A549 treated with DMSO at 1 μM for 4 hours (cell line): Measurements from ENCODE around the gene TAS2R38. TPM values are rescaled to one million over a fixed set of nuclear protein-coding genes. Genes with fewer than 3 reads are reported as not detected.

Source experiments
- total RNA-seq: library from RNA; stranded (reverse); fragments of 200-300 nt; extraction: Qiagen RNA extraction; gene quantifications from 5 replicates; pipeline ENCODE4 v1.2.3, GENCODE V29; 2022; ENCODE audit warnings: low read depth

TAS2R38 gene
- total RNA-seq: not detected in 5 replicates

GRCh38 chr7:141973673-141974072 lies at the start of gene TAS2R38:
Gene TAS2R38, minus strand, starts transcription at chr7:141973773. Its CDS starts 84 bp downstream, at chr7:141973689.

GRCh38 chr7:141946796-141947195 lies 26.8 kb downstream of the TAS2R38 start, which contains the start of gene CLEC5A:
Gene CLEC5A, minus strand, starts transcription at chr7:141946974. Its CDS starts 682 bp downstream, at chr7:141946292.

Other genes starting within 250 kb of the TAS2R38 start
- 282 to 332 TPM (median 295 TPM) in 5 replicates for gene SSBP1, start 235.4 kb downstream of the TAS2R38 start, total RNA-seq
- 0.07 TPM in 1 of 5 replicates, not detected in the others for gene TAS2R3, start 209.7 kb downstream of the TAS2R38 start, total RNA-seq
- gene TAS2R4, start 197.1 kb downstream of the TAS2R38 start, total RNA-seq: 0.12 to 0.33 TPM (median 0.13 TPM) in 5 replicates
- gene TAS2R5, start 183.6 kb downstream of the TAS2R38 start, total RNA-seq: 0.37 to 0.81 TPM (median 0.46 TPM) in 4 of 5 replicates, not detected in the other
- not detected in 5 replicates for gene PRSS37, start 132.3 kb downstream of the TAS2R38 start, total RNA-seq
- gene OR9A4, start 57.4 kb downstream of the TAS2R38 start, total RNA-seq: not detected in 5 replicates
- gene CLEC5A, start 26.8 kb downstream of the TAS2R38 start, total RNA-seq: not detected in 5 replicates
- gene MGAM, start 22.1 kb upstream of the TAS2R38 start, total RNA-seq: 0.32 to 0.44 TPM (median 0.40 TPM) in 5 replicates
- 0.01 TPM in 1 of 5 replicates, not detected in the others for gene MGAM2, start 137.9 kb upstream of the TAS2R38 start, total RNA-seq